Astrocyte (in vitro differentiated cells and primary cell): ENCODE data around the gene TMA7B. TPM values are rescaled to one million over a fixed set of nuclear protein-coding genes. Genes with fewer than 3 reads are reported as not detected.

Experiments used
- DNase-seq: peaks from one replicate; pipeline ENCODE4 v3.0.0-alpha.2; 2010; ENCODE audit warnings: low read depth
- FAIRE-seq: peaks from 2 replicates; lab custom pipeline; 2011; peaks lifted over from hg19 to GRCh38; lab: Jason Lieb, UNC
- H2AFZ ChIP-seq: 2 replicates; pipeline ENCODE4 v1.6.0; 2012; ENCODE audit warnings: low read depth, low read length, inconsistent platforms
- H3K27ac ChIP-seq: 2 replicates; pipeline ENCODE4 v1.5.1; 2011; ENCODE audit warnings: low read depth, low read length, inconsistent platforms
- H3K27me3 ChIP-seq: 2 replicates; pipeline ENCODE4 v1.6.0; 2011; ENCODE audit warnings: low read length, inconsistent platforms; ENCODE audit not compliant: insufficient read depth
- H3K36me3 ChIP-seq: 2 replicates; pipeline ENCODE4 v1.5.1; 2011; ENCODE audit warnings: low read length, inconsistent platforms; ENCODE audit not compliant: insufficient read depth
- H3K4me1 ChIP-seq: 2 replicates; pipeline ENCODE4 v1.5.1; 2011; ENCODE audit warnings: low read length, inconsistent platforms; ENCODE audit not compliant: insufficient read depth
- H3K4me2 ChIP-seq: 2 replicates; pipeline ENCODE4 v1.6.0; 2012; ENCODE audit warnings: low read length, inconsistent platforms
- H3K4me3 ChIP-seq: 2 replicates; pipeline ENCODE4 v1.5.1; 2011; ENCODE audit warnings: low read depth, mild to moderate bottlenecking, low read length, inconsistent platforms; ENCODE audit not compliant: insufficient read depth
- H3K79me2 ChIP-seq: 2 replicates; pipeline ENCODE4 v1.6.0; 2012; ENCODE audit warnings: mild to moderate bottlenecking, low read length, inconsistent platforms; ENCODE audit not compliant: insufficient read depth
- H3K9ac ChIP-seq: 2 replicates; pipeline ENCODE4 v1.6.0; 2012; ENCODE audit warnings: mild to moderate bottlenecking, low read length, inconsistent platforms
- H3K9me3 ChIP-seq: 2 replicates; pipeline ENCODE4 v1.5.1; 2012; ENCODE audit warnings: low read depth, mild to moderate bottlenecking, low read length, inconsistent platforms; ENCODE audit not compliant: insufficient read depth
- H4K20me1 ChIP-seq: 2 replicates; pipeline ENCODE4 v1.6.0; 2012; ENCODE audit warnings: low read length, inconsistent platforms; ENCODE audit not compliant: insufficient read depth
- H3K27ac Mint-ChIP-seq: one replicate; pipeline ENCODE4 v1.8.0; 2021; ENCODE audit warnings: mild to moderate bottlenecking, mixed read lengths; ENCODE audit not compliant: unreplicated experiment
- H3K27me3 Mint-ChIP-seq: one replicate; pipeline ENCODE4 v1.8.0; 2021; ENCODE audit warnings: low read depth, mixed read lengths; ENCODE audit not compliant: unreplicated experiment
- H3K36me3 Mint-ChIP-seq: one replicate; pipeline ENCODE4 v1.8.0; 2021; ENCODE audit warnings: low read depth, mixed read lengths; ENCODE audit not compliant: unreplicated experiment
- H3K4me1 Mint-ChIP-seq: one replicate; pipeline ENCODE4 v1.8.0; 2021; ENCODE audit warnings: low read depth, mixed read lengths; ENCODE audit not compliant: unreplicated experiment
- H3K4me3 Mint-ChIP-seq: one replicate; pipeline ENCODE4 v1.8.0; 2021; ENCODE audit warnings: mild to moderate bottlenecking, moderate library complexity, mixed read lengths; ENCODE audit not compliant: unreplicated experiment
- H3K9me3 Mint-ChIP-seq: one replicate; pipeline ENCODE4 v1.8.0; 2021; ENCODE audit warnings: mild to moderate bottlenecking, mixed read lengths; ENCODE audit not compliant: unreplicated experiment
- EZH2 ChIP-seq: IDR thresholded peaks from 2 replicates; pipeline ENCODE4 v1.6.1; 2012; ENCODE audit warnings: mild to moderate bottlenecking, low read length, inconsistent platforms; ENCODE audit not compliant: insufficient read depth
- total RNA-seq: library from RNA; stranded (reverse); gene quantifications from 2 replicates; pipeline ENCODE4 v1.2.1, GENCODE V29; 2021
- TF ChIP-seq, protein P1 (sequence below): IDR thresholded peaks from 2 replicates; pipeline ENCODE4 v1.5.1; 2011; ENCODE audit warnings: low read depth, mild to moderate bottlenecking, inconsistent platforms, low read length, moderate library complexity; ENCODE audit not compliant: insufficient read depth

TMA7B gene
- total RNA-seq, 1 donor from 2014 or later = not detected

DNA sequence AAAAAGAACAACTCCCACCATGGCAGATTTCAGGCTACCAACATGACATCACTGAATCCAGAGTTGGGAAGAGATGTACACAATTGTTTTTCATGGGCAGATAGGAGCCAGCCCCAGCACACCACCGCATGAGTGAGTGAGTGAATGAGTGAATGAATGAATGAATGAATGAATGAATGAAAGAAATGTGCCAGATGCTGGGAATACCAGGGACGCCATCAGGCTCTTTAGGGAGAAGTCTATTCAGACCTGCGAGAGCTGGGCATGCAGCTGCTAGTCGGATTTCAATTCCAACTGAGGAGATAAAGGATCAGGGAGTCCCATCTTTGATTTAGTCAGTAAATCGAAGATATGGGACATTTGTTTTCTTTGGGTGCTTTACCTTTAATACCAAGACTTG lies 19.3 kb downstream of the TMA7B start:
- H3K4me3 ChIP-seq = no peak overlapping the region
- H3K4me1 Mint-ChIP-seq = peaks cover 3% of the 10 kb centered on the region
- no peak overlapping the region for H3K4me3 Mint-ChIP-seq
- peaks cover 27% of the 10 kb centered on the region for H3K27me3 ChIP-seq
- FAIRE-seq (no peak), DNase-seq (no peak)
- H3K9me3 Mint-ChIP-seq = no peaks in the 10 kb centered on the region
- no peaks in the 10 kb centered on the region for H3K36me3 ChIP-seq
- no peaks in the 10 kb centered on the region for H3K9me3 ChIP-seq
- TF ChIP-seq EZH2 = no peak
- TF ChIP-seq, protein P1, sequence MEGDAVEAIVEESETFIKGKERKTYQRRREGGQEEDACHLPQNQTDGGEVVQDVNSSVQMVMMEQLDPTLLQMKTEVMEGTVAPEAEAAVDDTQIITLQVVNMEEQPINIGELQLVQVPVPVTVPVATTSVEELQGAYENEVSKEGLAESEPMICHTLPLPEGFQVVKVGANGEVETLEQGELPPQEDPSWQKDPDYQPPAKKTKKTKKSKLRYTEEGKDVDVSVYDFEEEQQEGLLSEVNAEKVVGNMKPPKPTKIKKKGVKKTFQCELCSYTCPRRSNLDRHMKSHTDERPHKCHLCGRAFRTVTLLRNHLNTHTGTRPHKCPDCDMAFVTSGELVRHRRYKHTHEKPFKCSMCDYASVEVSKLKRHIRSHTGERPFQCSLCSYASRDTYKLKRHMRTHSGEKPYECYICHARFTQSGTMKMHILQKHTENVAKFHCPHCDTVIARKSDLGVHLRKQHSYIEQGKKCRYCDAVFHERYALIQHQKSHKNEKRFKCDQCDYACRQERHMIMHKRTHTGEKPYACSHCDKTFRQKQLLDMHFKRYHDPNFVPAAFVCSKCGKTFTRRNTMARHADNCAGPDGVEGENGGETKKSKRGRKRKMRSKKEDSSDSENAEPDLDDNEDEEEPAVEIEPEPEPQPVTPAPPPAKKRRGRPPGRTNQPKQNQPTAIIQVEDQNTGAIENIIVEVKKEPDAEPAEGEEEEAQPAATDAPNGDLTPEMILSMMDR = no peak
- H3K36me3 Mint-ChIP-seq = peaks cover 4% of the 10 kb centered on the region
- H3K79me2 ChIP-seq = no peaks in the 10 kb centered on the region
- no peaks in the 10 kb centered on the region for H3K4me1 ChIP-seq
- H3K27ac Mint-ChIP-seq = no peak overlapping the region
- H4K20me1 ChIP-seq = no peaks in the 10 kb centered on the region
- H3K27me3 Mint-ChIP-seq = peaks cover 53% of the 10 kb centered on the region
- no peak overlapping the region for H2AFZ ChIP-seq
- no peak overlapping the region for H3K9ac ChIP-seq
- H3K27ac ChIP-seq = no peak overlapping the region
- no peak overlapping the region for H3K4me2 ChIP-seq

DNA sequence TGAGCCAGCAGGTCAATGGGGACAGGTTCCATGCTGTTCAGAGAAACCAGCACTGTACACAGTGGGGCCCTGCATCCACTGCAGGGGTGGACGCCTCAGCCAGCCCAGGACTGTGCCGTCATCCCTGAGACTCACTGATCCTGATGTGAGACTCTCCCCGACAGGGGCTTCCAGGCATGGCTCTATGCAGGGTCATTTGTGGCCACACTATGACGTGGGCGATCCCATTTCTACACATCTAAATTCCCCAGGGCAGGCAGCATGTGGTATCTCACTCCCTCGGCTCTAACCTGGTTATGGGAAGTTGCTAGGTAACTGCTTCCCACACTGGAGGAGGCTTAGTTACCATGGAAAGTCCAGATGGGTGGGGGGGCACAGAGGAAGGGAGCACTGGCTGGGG lies 20.4 kb downstream of the TMA7B start:
- Mint-ChIP-seq H3K36me3 (peaks cover 4% of the 10 kb centered on the region), H3K4me1 (peaks cover 3% of the 10 kb centered on the region), H3K4me3 (no peak overlapping the region), H3K27ac (no peak overlapping the region), H3K27me3 (peaks cover 52% of the 10 kb centered on the region), H3K9me3 (no peaks in the 10 kb centered on the region)
- no peak overlapping the region for H3K4me3 ChIP-seq
- DNase-seq = no peak
- no peak overlapping the region for H3K9ac ChIP-seq
- H3K27me3 ChIP-seq = peaks cover 27% of the 10 kb centered on the region
- H3K27ac ChIP-seq = no peak overlapping the region
- H3K9me3 ChIP-seq = no peaks in the 10 kb centered on the region
- H3K4me2 ChIP-seq = no peak overlapping the region
- no peaks in the 10 kb centered on the region for H3K79me2 ChIP-seq
- no peak overlapping the region for H2AFZ ChIP-seq
- FAIRE-seq = no peak
- no peaks in the 10 kb centered on the region for H3K36me3 ChIP-seq
- H3K4me1 ChIP-seq = no peaks in the 10 kb centered on the region
- TF ChIP-seq, protein P1 = no peak
- TF ChIP-seq EZH2 = no peak
- H4K20me1 ChIP-seq = no peaks in the 10 kb centered on the region

DNA sequence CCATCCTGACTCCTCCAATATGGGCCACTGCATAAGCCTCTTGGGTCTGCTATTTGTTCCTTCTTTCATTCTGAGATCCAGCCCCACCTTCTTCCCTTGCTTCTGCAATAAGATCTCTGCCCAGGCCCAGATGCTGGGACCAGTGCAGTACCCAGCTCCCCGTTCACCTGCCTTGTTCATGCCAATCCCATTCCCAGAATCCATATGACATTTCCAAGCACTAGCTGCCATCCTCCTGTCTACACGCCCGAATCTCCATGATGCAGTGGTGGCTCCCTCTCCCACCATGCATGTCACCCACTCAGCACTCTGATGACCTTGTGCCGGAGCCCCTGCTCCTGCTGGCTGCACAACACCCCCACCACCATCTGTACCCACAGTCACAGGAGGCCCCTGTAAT lies 23.1 kb downstream of the TMA7B start:
- Mint-ChIP-seq H3K27ac (no peak overlapping the region), H3K9me3 (no peaks in the 10 kb centered on the region), H3K4me3 (no peak overlapping the region), H3K27me3 (peaks cover 50% of the 10 kb centered on the region), H3K36me3 (peaks cover 2% of the 10 kb centered on the region), H3K4me1 (peaks cover 3% of the 10 kb centered on the region)
- H2AFZ ChIP-seq = no peak overlapping the region
- no peak overlapping the region for H3K4me2 ChIP-seq
- no peaks in the 10 kb centered on the region for H3K4me1 ChIP-seq
- no peaks in the 10 kb centered on the region for H3K36me3 ChIP-seq
- no peak for DNase-seq
- peaks cover 11% of the 10 kb centered on the region for H3K27me3 ChIP-seq
- FAIRE-seq = no peak
- H4K20me1 ChIP-seq = no peaks in the 10 kb centered on the region
- TF ChIP-seq, protein P1 = no peak
- TF ChIP-seq EZH2 = no peak
- H3K4me3 ChIP-seq = no peak overlapping the region
- H3K9ac ChIP-seq = no peak overlapping the region
- no peaks in the 10 kb centered on the region for H3K9me3 ChIP-seq
- no peak overlapping the region for H3K27ac ChIP-seq
- no peaks in the 10 kb centered on the region for H3K79me2 ChIP-seq
